Lung (tissue), 12 donors: ENCODE results near the gene CLOCK. TPM values are rescaled to one million over a fixed set of nuclear protein-coding genes. Genes with fewer than 3 reads are reported as not detected.

Source experiments
- ATAC-seq: fragments of 200-7000 bp; cut with Tn5 transposase; one replicate; pipeline ENCODE4 v1.9.1; 2020; ENCODE audit warnings: moderate number of reproducible peaks; ENCODE audit not compliant: insufficient read depth, low FRiP score
- DNase-seq, 3 donors: peaks; one replicate each; pipeline ENCODE4 v3.0.0-alpha.2; 2013 to 2017
- H3K27ac ChIP-seq, 2 donors: one replicate each; pipeline ENCODE4 v1.5.1; 2013; ENCODE audit warnings: mild to moderate bottlenecking in 2 of 2, moderate library complexity in 2 of 2, control low read depth in 1 of 2, inconsistent platforms in 1 of 2, low read depth in 1 of 2, low read length in 1 of 2
- H3K27me3 ChIP-seq, 3 donors: one replicate each; pipeline ENCODE4 v1.5.1; 2013; ENCODE audit warnings: low read length in 2 of 3; ENCODE audit not compliant: control insufficient read depth in 3 of 3, insufficient read depth in 3 of 3
- H3K36me3 ChIP-seq, 4 donors: one replicate each; pipeline ENCODE4 v1.5.1; 2013; ENCODE audit warnings: low read length in 4 of 4, mild to moderate bottlenecking in 1 of 4, moderate library complexity in 1 of 4; ENCODE audit not compliant: control insufficient read depth in 4 of 4, insufficient read depth in 4 of 4
- H3K4me1 ChIP-seq, 5 donors: one replicate each; pipeline ENCODE4 v1.5.1; 2013; ENCODE audit warnings: low read length in 5 of 5, mild to moderate bottlenecking in 2 of 5, moderate library complexity in 1 of 5; ENCODE audit not compliant: control insufficient read depth in 5 of 5, insufficient read depth in 5 of 5
- H3K4me3 ChIP-seq: one replicate; pipeline ENCODE4 v1.5.1; 2013; ENCODE audit warnings: mild to moderate bottlenecking, control low read depth, moderate library complexity
- H3K9ac ChIP-seq, 2 donors: one replicate each; pipeline ENCODE4 v1.5.1; 2013; ENCODE audit warnings: low read length in 2 of 2, control low read depth in 1 of 2; ENCODE audit not compliant: insufficient read depth in 1 of 2
- H3K9me3 ChIP-seq, 4 donors: one replicate each; pipeline ENCODE4 v1.5.1; 2013; ENCODE audit warnings: low read length in 3 of 4, mild to moderate bottlenecking in 1 of 4, moderate library complexity in 1 of 4; ENCODE audit not compliant: control insufficient read depth in 4 of 4, insufficient read depth in 3 of 4
- CTCF ChIP-seq: IDR thresholded peaks from 2 replicates; pipeline ENCODE4 v1.5.1; 2012; ENCODE audit warnings: mild to moderate bottlenecking; ENCODE audit errors: control extremely low read depth, extremely low read depth
- WGBS, 2 donors: extraction: QIAGEN DNeasy Blood & Tissue Kit; methylation state at CpG; one replicate each; pipeline ENCODE4 v1.1.7; 2013; 5-methylcytosine and 5-hydroxymethylcytosine counted together
- polyA plus RNA-seq, 2 donors: library from polyadenylated mRNA; stranded (reverse); fragments of 200-250 nt; gene quantifications; one replicate each; pipeline ENCODE4 v1.2.1, GENCODE V29; 2013
- total RNA-seq, 2 donors: library from RNA; depleted of rRNA in 1 of 2; stranded (reverse); fragments of >200 nt in 1 of 2; gene quantifications; one replicate each; pipeline ENCODE4 v1.2.1, GENCODE V29; 2014 to 2021
- donor health status: control.
- donor health status: control.
- donor health status: Bipolar disorder and iron deficiency.
- donor health status: healthy.
- donor health status: DM: yes; HTN: yes; CAD: no.

Gene CLOCK
- total and polyA plus RNA-seq, 4 donors = 6.2 to 29.7 (median 14.7) TPM

GRCh38 chr4:55393461-55394320 is 153.0 kb downstream of the CLOCK start:
- no peak overlapping the region for H3K27ac ChIP-seq
- H3K9me3 ChIP-seq = no peaks in the 10 kb centered on the region
- DNase-seq (no peak), ATAC-seq (no peak)
- no peak overlapping the region for H3K4me3 ChIP-seq
- H3K27me3 ChIP-seq = no peaks in the 10 kb centered on the region
- TF ChIP-seq CTCF = no peak
- peaks cover 0 to 3% (median 0%) of the 10 kb centered on the region in 4 donors for H3K36me3 ChIP-seq
- H3K4me1 ChIP-seq = peaks cover 0 to 25% (median 6%) of the 10 kb centered on the region in 5 donors
- WGBS, 2 donors = 93 to 97% methylated on average over 4 of the region's 4 CpGs
- H3K9ac ChIP-seq = no peak overlapping the region

- TF ChIP-seq CTCF = no peak
- H3K4me3 ChIP-seq = no peak overlapping the region
- no peaks in the 10 kb centered on the region for H3K36me3 ChIP-seq
- WGBS, 2 donors = 93 to 98% methylated on average over 2 of the region's 2 CpGs
- H3K27ac ChIP-seq = no peak overlapping the region
- no peak overlapping the region for H3K9ac ChIP-seq
- no peaks in the 10 kb centered on the region for H3K27me3 ChIP-seq
- no peaks in the 10 kb centered on the region for H3K4me1 ChIP-seq
- no peaks in the 10 kb centered on the region for H3K9me3 ChIP-seq
- ATAC-seq (no peak), DNase-seq (no peak)
Observed at GRCh38 chr4:55386840-55387239, 159.9 kb downstream of the CLOCK start.

- no peak overlapping the region for H3K9ac ChIP-seq
- no peaks in the 10 kb centered on the region for H3K27me3 ChIP-seq
- no peak overlapping the region for H3K4me3 ChIP-seq
- peaks cover 0 to 3% (median 0%) of the 10 kb centered on the region in 5 donors for H3K4me1 ChIP-seq
- no peaks in the 10 kb centered on the region for H3K36me3 ChIP-seq
- H3K9me3 ChIP-seq = no peaks in the 10 kb centered on the region
- ATAC-seq (no peak), DNase-seq (no peak)
- H3K27ac ChIP-seq = no peak overlapping the region
- no peak for TF ChIP-seq CTCF
Observed at GRCh38 chr4:55386073-55386472, 160.6 kb downstream of the CLOCK start.
